Bronchial epithelial cell (primary cell): ENCODE data around the gene PLCG2. TPM values are rescaled to one million over a fixed set of nuclear protein-coding genes. Genes with fewer than 3 reads are reported as not detected.

Source experiments
- DNase-seq: peaks from one replicate; pipeline ENCODE4 v3.0.0-alpha.2; 2010; ENCODE audit warnings: low read depth
- FAIRE-seq: peaks from 2 replicates; lab custom pipeline; 2011; peaks lifted over from hg19 to GRCh38; lab: Jason Lieb, UNC
- H3K27me3 ChIP-seq: 2 replicates; pipeline ENCODE4 v1.5.1; 2011; ENCODE audit warnings: low read length; ENCODE audit not compliant: control insufficient read depth, insufficient read depth
- H3K36me3 ChIP-seq: 2 replicates; pipeline ENCODE4 v1.5.1; 2011; ENCODE audit warnings: low read length; ENCODE audit not compliant: control insufficient read depth, insufficient read depth
- H3K4me3 ChIP-seq: 2 replicates; pipeline ENCODE4 v1.5.1; 2011; ENCODE audit warnings: mild to moderate bottlenecking, low read depth, low read length, control low read depth
- CTCF ChIP-seq: IDR thresholded peaks from 2 replicates; pipeline ENCODE4 v1.5.1; 2011; ENCODE audit warnings: mild to moderate bottlenecking, moderate library complexity, low read length, control low read depth, inconsistent platforms; ENCODE audit not compliant: insufficient read depth, severe bottlenecking
- total RNA-seq: library from RNA; depleted of rRNA; stranded (reverse); fragments of >200 nt; gene quantifications from 2 replicates; pipeline ENCODE4 v1.2.1, GENCODE V29; 2014

The PLCG2 gene
- total RNA-seq, 1 donor from 2014 or later, result 1.8 TPM

GRCh38 chr16:81894592-81894991, 115.5 kb downstream of the PLCG2 start:
- FAIRE-seq (no peak), DNase-seq (no peak)
- TF ChIP-seq CTCF, result no peak
- Histone ChIP-seq H3K27me3 (peaks cover 2% of the 10 kb centered on the region), H3K4me3 (no peak overlapping the region), H3K36me3 (no peaks in the 10 kb centered on the region)

- DNase-seq, result no peak
- TF ChIP-seq CTCF, result no peak
- no peak for FAIRE-seq
Observed at GRCh38 chr16:81896902-81897301, 117.8 kb downstream of the PLCG2 start.

GRCh38 chr16:81899601-81900000, 120.5 kb downstream of the PLCG2 start:
- peaks cover 3% of the 10 kb centered on the region for H3K27me3 ChIP-seq
- no peak for FAIRE-seq
- DNase-seq, result no peak
- H3K36me3 ChIP-seq, result no peaks in the 10 kb centered on the region
- H3K4me3 ChIP-seq, result no peak overlapping the region
- no peak for TF ChIP-seq CTCF

More at GRCh38 chr16:81896902-81897301, 117.8 kb downstream of the PLCG2 start:
- H3K27me3 ChIP-seq, result peaks cover 3% of the 10 kb centered on the region
- no peaks in the 10 kb centered on the region for H3K36me3 ChIP-seq
- no peak overlapping the region for H3K4me3 ChIP-seq

- no peaks in the 10 kb centered on the region for H3K36me3 ChIP-seq
Observed at GRCh38 chr16:81900014-81900413, 120.9 kb downstream of the PLCG2 start.

GRCh38 chr16:81900456-81900855, 121.4 kb downstream of the PLCG2 start:
- TF ChIP-seq CTCF, result no peak
- DNase-seq, result no peak
- no peak for FAIRE-seq
- Histone ChIP-seq H3K27me3 (peaks cover 3% of the 10 kb centered on the region), H3K36me3 (no peaks in the 10 kb centered on the region), H3K4me3 (no peak overlapping the region)

More at GRCh38 chr16:81900014-81900413, 120.9 kb downstream of the PLCG2 start:
- Histone ChIP-seq H3K27me3 (peaks cover 3% of the 10 kb centered on the region), H3K4me3 (no peak overlapping the region)
- TF ChIP-seq CTCF, result no peak
- no peak for DNase-seq
- no peak for FAIRE-seq

- no peak for FAIRE-seq
- Histone ChIP-seq H3K4me3 (no peak overlapping the region), H3K36me3 (no peaks in the 10 kb centered on the region), H3K27me3 (peaks cover 3% of the 10 kb centered on the region)
- DNase-seq, result peak; percentile 84
- TF ChIP-seq CTCF, result no peak
Observed at GRCh38 chr16:81901484-81901883, 122.4 kb downstream of the PLCG2 start.
